Measurements from ENCODE around the gene RPTOR. TPM values are rescaled to one million over a fixed set of nuclear protein-coding genes. Genes with fewer than 3 reads are reported as not detected.

The RPTOR gene
- total RNA-seq, 1 experiment from 2014 or later: 46.2 TPM

DNA sequence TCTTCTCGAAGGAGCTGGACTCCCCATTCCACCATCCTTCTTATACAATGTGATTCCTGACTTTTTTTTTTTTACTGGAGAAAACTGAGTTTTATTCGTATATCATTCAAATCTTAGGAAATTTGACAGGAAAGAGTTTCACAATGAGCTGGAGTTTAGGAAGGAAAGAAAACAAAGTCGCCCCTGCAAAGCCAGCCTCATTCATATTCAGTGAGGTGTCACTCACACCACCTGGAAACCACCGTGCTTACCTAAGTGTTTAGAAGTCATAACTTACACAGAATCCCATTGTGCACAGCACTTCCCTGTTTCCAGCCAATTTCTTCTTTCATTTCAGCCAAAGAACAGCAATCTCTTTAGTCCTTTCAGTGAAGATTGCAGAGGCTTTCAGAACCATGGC lies 356.7 kb downstream of the RPTOR start:
- CTCF ChIA-PET: interaction anchor here (0.5 kb wide), 1 partner anchor 56 kb away, joined by 4 read pairs; no protein-coding TSS in a partner anchor

DNA sequence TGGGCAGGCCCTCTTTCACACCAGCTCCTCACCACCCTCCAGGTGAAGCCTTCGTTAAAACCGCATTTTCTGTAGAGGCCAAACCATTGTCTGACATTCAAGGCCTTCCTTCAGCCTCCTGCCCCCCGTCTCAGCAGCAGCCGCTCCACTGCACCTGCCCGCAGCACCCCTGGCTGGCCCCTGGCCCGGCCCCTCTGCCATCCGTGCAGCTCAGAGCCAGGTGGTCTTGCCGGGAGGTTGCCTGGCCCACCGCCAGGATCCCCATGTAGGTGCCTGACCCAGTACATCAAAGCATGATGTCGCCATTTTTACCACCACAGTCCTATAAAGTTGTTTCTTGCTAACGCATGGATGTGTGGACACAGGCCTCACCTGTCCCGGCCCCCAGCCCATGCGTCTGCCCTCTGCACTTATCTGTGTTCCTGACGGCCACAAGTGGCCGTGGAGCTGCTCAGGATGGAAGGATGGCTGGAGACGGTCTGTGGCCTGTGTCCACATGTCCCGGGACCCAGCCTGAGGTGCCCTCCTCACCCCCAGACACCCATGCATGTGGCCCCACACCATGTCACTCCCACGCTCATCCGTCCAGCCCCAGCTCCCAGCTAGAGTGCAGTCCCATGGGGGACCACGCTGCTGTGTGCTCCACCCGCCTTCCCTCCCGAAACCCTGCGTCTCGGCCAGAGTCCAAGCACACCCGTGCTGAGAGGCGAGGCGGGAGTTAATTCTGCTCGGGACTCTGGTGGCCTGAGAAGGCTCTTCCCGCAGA lies 357.7 kb downstream of the RPTOR start:
- CTCF ChIA-PET: no interaction called here
- intact Hi-C loops (cut with micrococcal nuclease): no loop called here
- H3K36me3 ChIP-seq (ENCODE audit: low read depth, low read length): peaks cover 10% of the 10 kb centered on the region
- H3K9me2 ChIP-seq (replicated peaks; ENCODE audit: low read length): no peaks in the 10 kb centered on the region
- DNase-seq: no peak
- no peaks in the 10 kb centered on the region for H3K79me2 ChIP-seq (ENCODE audit: low read length)
- BruUV-seq (replicated peaks): no TSS peak
- no peak for ATAC-seq
- H3K27ac ChIP-seq (ENCODE audit: low read length): no peak overlapping the region
- H3F3A ChIP-seq (ENCODE audit: low read length, unreplicated experiment): no peaks in the 10 kb centered on the region
- TF ChIP-seq EZH2 (IDR thresholded peaks at IDR 0.05; ENCODE audit: low read length, unreplicated experiment) (no peak), EZH2phosphoT487 (IDR thresholded peaks at IDR 0.05; ENCODE audit: borderline replicate concordance, low read length) (no peak)
- TF ChIP-seq, protein P1, sequence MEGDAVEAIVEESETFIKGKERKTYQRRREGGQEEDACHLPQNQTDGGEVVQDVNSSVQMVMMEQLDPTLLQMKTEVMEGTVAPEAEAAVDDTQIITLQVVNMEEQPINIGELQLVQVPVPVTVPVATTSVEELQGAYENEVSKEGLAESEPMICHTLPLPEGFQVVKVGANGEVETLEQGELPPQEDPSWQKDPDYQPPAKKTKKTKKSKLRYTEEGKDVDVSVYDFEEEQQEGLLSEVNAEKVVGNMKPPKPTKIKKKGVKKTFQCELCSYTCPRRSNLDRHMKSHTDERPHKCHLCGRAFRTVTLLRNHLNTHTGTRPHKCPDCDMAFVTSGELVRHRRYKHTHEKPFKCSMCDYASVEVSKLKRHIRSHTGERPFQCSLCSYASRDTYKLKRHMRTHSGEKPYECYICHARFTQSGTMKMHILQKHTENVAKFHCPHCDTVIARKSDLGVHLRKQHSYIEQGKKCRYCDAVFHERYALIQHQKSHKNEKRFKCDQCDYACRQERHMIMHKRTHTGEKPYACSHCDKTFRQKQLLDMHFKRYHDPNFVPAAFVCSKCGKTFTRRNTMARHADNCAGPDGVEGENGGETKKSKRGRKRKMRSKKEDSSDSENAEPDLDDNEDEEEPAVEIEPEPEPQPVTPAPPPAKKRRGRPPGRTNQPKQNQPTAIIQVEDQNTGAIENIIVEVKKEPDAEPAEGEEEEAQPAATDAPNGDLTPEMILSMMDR (conservative IDR thresholded peaks at IDR 0.05; ENCODE audit: low read depth, low read length): no peak
- H2AFZ ChIP-seq (ENCODE audit: low read length): no peak overlapping the region
- no peaks in the 10 kb centered on the region for H4K20me1 ChIP-seq (ENCODE audit: low read length)
- H3K27me3 ChIP-seq (ENCODE audit: low read length): no peaks in the 10 kb centered on the region
- H3K9ac ChIP-seq (ENCODE audit: low read length): no peak overlapping the region
- POLR2A ChIA-PET (ENCODE audit: unreplicated experiment): no interaction called here
- H3K9me3 ChIP-seq (ENCODE audit: low read length): no peaks in the 10 kb centered on the region
- H3K4me3 ChIP-seq (ENCODE audit: low read length): no peak overlapping the region
- H3K4me1 ChIP-seq (ENCODE audit: insufficient read depth, low read length): no peaks in the 10 kb centered on the region
- no peak overlapping the region for H3K4me2 ChIP-seq (ENCODE audit: low read length)

More for the DNA sequence above, 356.7 kb downstream of the RPTOR start:
- Histone ChIP-seq H3K4me3 (ENCODE audit: low read length) (no peak overlapping the region), H3K4me2 (ENCODE audit: low read length) (no peak overlapping the region), H3K79me2 (ENCODE audit: low read length) (no peaks in the 10 kb centered on the region), H3K27me3 (ENCODE audit: low read length) (no peaks in the 10 kb centered on the region), H3K4me1 (ENCODE audit: insufficient read depth, low read length) (no peaks in the 10 kb centered on the region), H3K9me3 (ENCODE audit: low read length) (no peaks in the 10 kb centered on the region), H2AFZ (ENCODE audit: low read length) (no peak overlapping the region), H3K27ac (ENCODE audit: low read length) (no peak overlapping the region), H3F3A (ENCODE audit: low read length, unreplicated experiment) (no peaks in the 10 kb centered on the region), H3K9me2 (replicated peaks; ENCODE audit: low read length) (no peaks in the 10 kb centered on the region), H3K9ac (ENCODE audit: low read length) (no peak overlapping the region), H4K20me1 (ENCODE audit: low read length) (no peaks in the 10 kb centered on the region), H3K36me3 (ENCODE audit: low read depth, low read length) (peaks cover 6% of the 10 kb centered on the region)
- intact Hi-C loops (cut with micrococcal nuclease): no loop called here
- no TSS peak for BruUV-seq (replicated peaks)
- DNase-seq (no peak), ATAC-seq (no peak)
- TF ChIP-seq EZH2 (IDR thresholded peaks at IDR 0.05; ENCODE audit: low read length, unreplicated experiment) (no peak), EZH2phosphoT487 (IDR thresholded peaks at IDR 0.05; ENCODE audit: borderline replicate concordance, low read length) (no peak)
- TF ChIP-seq, protein P1 (conservative IDR thresholded peaks at IDR 0.05; ENCODE audit: low read depth, low read length): no peak
- POLR2A ChIA-PET (ENCODE audit: unreplicated experiment): no interaction called here

DNA sequence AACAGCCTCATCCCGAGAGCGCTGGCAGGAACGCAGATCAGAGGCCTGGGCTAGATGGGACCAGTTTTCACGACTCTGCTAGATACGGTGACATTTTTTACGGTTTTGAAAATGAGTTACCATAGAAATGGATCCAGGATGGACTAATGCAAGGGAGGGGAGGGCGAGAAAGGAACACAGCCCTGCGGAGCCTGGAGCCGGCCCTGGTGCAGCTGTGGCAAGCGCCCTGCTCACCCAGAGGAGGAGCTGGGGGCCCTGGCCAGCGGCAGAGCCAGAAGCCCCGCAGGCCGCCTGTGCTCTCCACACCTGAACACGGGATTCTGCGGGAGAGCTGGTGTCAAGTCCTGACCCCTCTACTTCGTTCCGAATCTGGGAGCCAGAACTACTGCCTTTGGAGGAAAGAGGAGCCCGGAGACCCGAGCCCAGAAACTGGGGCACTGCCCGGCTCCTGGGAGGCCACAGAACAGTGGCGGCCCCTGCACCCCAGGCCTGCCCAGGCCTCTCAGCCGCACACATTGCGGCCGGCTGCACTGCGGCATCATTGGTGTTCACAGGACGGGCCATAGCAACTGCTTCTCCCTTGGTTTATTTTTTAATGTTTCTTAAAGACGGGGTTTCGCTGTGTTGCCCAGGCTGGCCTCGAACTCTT lies 358.4 kb downstream of the RPTOR start:
- H3K27ac ChIP-seq (ENCODE audit: low read length): no peak overlapping the region
- intact Hi-C loops (cut with micrococcal nuclease): no loop called here

More for the DNA sequence above, 358.4 kb downstream of the RPTOR start:
- Histone ChIP-seq H3K9me3 (ENCODE audit: low read length) (no peaks in the 10 kb centered on the region), H3K4me1 (ENCODE audit: insufficient read depth, low read length) (no peaks in the 10 kb centered on the region), H3K36me3 (ENCODE audit: low read depth, low read length) (peaks cover 10% of the 10 kb centered on the region), H3K27me3 (ENCODE audit: low read length) (no peaks in the 10 kb centered on the region), H2AFZ (ENCODE audit: low read length) (no peak overlapping the region), H3K9me2 (replicated peaks; ENCODE audit: low read length) (no peaks in the 10 kb centered on the region), H4K20me1 (ENCODE audit: low read length) (no peaks in the 10 kb centered on the region), H3F3A (ENCODE audit: low read length, unreplicated experiment) (no peaks in the 10 kb centered on the region), H3K4me3 (ENCODE audit: low read length) (no peak overlapping the region), H3K79me2 (ENCODE audit: low read length) (no peaks in the 10 kb centered on the region), H3K4me2 (ENCODE audit: low read length) (no peak overlapping the region), H3K9ac (ENCODE audit: low read length) (no peak overlapping the region)
- DNase-seq (no peak), ATAC-seq (no peak)
- ChIA-PET POLR2A (ENCODE audit: unreplicated experiment) (no interaction called here), CTCF (no interaction called here)
- TF ChIP-seq EZH2phosphoT487 (IDR thresholded peaks at IDR 0.05; ENCODE audit: borderline replicate concordance, low read length): no peak
- TF ChIP-seq, protein P1 (conservative IDR thresholded peaks at IDR 0.05; ENCODE audit: low read depth, low read length): no peak
- no peak for TF ChIP-seq EZH2 (IDR thresholded peaks at IDR 0.05; ENCODE audit: low read length, unreplicated experiment)
- BruUV-seq (replicated peaks): no TSS peak
